ENCODE results near the gene CAMKMT. TPM values are rescaled to one million over a fixed set of nuclear protein-coding genes. Genes with fewer than 3 reads are reported as not detected.

CAMKMT gene
- total RNA-seq, 2 experiments from 2014 or later, result 12.8 to 19.6 TPM

DNA sequence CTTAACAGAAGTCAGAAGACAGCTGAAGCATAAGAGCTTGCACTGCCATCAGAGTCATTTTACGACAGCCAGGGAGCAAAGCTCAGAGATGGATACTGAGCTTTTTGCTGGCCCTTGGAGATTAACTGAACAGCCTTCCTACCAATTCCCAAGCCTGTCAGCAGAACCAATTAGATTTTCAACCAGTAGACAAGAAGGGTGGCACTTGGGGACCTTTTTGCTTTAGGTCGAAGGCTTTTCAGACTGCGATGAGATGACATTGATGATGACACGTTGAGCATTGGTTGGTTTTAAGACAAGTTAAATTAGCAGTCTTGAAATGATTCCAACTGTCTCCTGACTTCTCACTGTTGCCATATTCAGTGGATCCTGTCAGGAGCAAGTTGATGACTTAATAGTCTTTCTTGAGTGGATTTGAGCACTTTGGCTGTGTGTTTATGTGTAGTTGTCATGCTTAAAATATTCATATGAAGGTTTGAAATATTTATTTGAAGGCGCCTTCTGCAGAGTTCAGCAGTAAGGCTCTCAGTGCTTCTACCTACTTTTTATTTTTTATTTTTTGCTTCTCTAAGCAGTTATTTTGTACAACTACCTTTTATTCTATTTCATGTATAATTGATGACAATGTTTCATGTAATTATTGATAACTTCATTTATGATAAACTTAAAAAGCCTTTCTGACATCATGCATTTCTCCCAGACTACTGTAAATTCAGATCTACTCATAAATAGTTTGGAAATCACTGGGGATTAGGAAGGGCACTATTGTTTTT lies 256.7 kb downstream of the CAMKMT start:
- no peak overlapping the region for H3K4me3 Mint-ChIP-seq
- H3K36me3 Mint-ChIP-seq (ENCODE audit: low read depth), result peaks cover 3% of the 10 kb centered on the region
- CTCF ChIA-PET, result interaction anchor here (0.7 to 0.9 kb wide), 2 partner anchors 10 to 58 kb away, joined by 3 read pairs; no protein-coding TSS in a partner anchor
- intact Hi-C loops (cut with micrococcal nuclease), result loop anchor here (5.0 kb wide), 1 partner anchor 324 kb away; the partner anchor contains the start of gene SIX3
- H3K27me3 Mint-ChIP-seq (ENCODE audit: low read depth), result no peaks in the 10 kb centered on the region
- peaks cover 7% of the 10 kb centered on the region for H3K4me1 Mint-ChIP-seq (ENCODE audit: low read depth)
- H3K27ac Mint-ChIP-seq, result no peak overlapping the region
- H3K9me3 Mint-ChIP-seq, result peaks cover 1% of the 10 kb centered on the region
- no peak for DNase-seq

DNA sequence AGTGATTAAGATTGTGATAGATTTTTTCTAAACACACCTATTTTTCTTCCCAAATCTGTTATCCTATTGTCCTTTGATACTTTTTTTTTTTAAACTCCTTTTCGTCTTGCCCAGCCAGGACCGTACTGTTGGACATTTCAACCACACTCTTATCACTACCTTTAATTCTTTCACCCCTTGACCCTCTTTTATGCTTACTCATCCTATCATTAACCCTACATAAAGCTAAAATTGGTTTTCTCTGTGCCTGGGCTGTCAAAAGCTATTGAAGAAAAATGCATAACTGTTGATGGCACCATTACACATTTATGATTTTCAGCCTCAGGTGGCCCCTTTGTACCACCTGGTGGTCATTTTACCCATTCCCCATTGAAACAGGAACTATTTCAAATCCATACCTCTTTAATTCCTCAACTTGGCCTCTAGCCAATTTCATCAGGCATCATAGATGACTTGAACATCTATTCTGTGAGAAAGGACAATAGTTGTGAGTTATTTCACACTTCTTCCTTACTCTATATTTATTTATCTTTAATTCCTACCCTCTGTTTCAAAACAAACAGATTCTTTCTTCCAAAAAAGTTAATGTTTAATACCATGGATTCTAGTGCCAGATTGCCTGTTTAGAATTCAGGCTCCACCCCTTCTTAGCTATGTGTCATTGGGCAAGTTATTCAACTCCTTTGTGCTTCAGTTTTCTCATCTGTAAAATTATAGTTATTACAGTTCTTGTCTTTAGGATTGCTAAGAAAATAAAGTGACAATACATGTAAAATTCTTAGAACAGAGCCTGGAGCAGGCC lies 258.6 kb downstream of the CAMKMT start:
- Mint-ChIP-seq H3K9me3 (peaks cover 1% of the 10 kb centered on the region), H3K4me3 (no peak overlapping the region), H3K27me3 (ENCODE audit: low read depth) (no peaks in the 10 kb centered on the region), H3K36me3 (ENCODE audit: low read depth) (peaks cover 3% of the 10 kb centered on the region), H3K27ac (no peak overlapping the region), H3K4me1 (ENCODE audit: low read depth) (no peaks in the 10 kb centered on the region)
- intact Hi-C loops (cut with micrococcal nuclease), result no loop called here
- no peak for DNase-seq
- CTCF ChIA-PET, result no interaction called here

DNA sequence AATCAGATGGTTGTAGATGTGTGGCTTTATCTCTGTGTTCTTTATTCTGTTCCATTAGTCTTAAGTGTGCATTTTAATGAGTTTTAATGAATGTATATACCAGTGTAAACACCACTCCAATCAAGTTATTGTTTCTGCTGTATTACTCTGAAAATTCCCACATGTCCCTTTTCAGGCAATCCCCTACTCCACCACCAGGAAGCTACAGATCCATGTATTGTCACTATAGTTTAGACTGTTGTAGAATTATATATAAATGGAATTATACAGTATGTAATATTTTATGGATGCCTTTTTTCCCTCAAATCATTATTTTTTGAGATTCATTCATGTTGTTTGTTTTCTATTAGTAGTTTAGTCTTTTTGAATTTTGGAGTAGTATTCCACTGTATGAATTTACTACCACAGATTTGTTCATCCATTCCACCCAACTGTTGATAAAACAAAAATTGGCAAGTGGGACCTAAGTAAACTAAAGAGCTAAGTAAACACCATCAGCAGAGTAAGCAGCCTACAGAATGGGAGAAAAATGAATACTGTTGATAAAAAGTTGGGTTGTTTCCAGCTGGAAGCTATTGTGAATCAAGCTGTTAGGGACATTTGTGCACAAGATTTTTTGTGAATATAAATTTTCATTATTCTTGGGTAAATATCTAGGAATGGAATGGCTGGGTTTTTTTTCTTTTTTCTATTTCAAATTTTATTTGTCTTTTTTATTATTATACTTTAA lies 262.0 kb downstream of the CAMKMT start:
- Mint-ChIP-seq H3K27ac (no peak overlapping the region), H3K4me3 (no peak overlapping the region), H3K4me1 (ENCODE audit: low read depth) (no peaks in the 10 kb centered on the region), H3K27me3 (ENCODE audit: low read depth) (no peaks in the 10 kb centered on the region), H3K36me3 (ENCODE audit: low read depth) (peaks cover 4% of the 10 kb centered on the region), H3K9me3 (peaks cover 5% of the 10 kb centered on the region)
- intact Hi-C loops (cut with micrococcal nuclease), result no loop called here
- no peak for DNase-seq
- CTCF ChIA-PET, result interaction anchor here (1.3 kb wide), 1 partner anchor 54 kb away, joined by 3 read pairs; no protein-coding TSS in a partner anchor

DNA sequence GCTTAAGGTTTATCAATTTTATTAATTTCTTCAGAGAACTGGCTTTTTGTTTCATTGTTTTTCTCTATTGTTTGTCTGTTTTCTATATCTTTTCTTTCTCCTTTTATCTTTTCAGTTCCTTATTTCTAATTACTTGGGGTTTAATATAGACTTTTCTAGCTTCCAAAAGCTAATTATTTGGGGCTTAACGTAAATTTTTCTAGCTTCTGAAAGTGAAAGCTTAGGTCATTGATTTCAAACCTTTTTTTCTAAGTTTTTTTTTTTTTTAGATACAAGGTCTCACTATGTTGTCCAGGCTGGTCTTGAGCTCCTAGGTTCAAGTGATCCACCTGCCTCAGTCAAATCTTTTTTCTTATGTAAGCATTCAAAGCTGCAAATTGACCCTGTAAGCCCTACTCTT lies 266.6 kb downstream of the CAMKMT start:
- H3K9me3 Mint-ChIP-seq, result peaks cover 6% of the 10 kb centered on the region
- peaks cover 3% of the 10 kb centered on the region for H3K4me1 Mint-ChIP-seq (ENCODE audit: low read depth)
- DNase-seq, result no peak
- H3K27me3 Mint-ChIP-seq (ENCODE audit: low read depth), result no peaks in the 10 kb centered on the region
- no peak overlapping the region for H3K27ac Mint-ChIP-seq
- CTCF ChIA-PET, result interaction anchor here (0.6 to 1.3 kb wide), 2 partner anchors 11 to 26 kb away, joined by 4 to 5 read pairs; no protein-coding TSS in a partner anchor
- peaks cover 6% of the 10 kb centered on the region for H3K36me3 Mint-ChIP-seq (ENCODE audit: low read depth)
- intact Hi-C loops (cut with micrococcal nuclease), result no loop called here
- H3K4me3 Mint-ChIP-seq, result no peak overlapping the region

DNA sequence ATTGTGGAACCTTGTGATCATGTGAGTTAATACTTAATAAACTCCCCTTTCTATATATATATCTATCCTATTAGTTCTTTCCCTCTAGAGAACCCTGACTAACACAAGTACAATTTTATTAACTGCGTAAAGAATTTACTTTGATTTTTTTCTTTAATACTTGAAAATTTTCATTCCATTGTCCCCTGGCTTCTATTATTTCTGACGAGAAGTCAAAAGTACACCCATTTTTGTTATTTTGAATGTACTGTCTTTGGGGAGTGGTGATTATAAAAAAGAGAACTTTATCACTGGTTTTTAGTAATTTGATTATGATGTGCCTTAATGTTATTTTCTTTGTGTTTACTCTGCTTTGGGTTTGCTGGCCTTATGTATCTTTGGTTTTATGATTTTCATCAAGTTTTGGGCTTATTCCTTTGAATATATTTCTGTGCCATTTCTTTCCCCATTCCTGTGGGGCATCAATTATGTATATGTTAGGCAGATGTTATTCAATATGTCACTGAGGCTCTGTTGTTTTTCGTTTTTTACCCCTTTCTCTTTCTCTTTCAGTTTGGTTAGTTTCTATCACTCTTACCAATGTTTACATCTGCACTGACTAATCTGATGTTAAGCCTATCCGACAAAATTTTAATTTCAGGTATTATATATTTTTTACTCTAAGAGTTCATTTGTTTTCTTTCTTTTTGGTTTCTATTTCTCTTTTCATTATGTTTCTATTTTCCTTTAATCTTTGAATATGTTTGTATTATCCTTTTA lies 271.4 kb downstream of the CAMKMT start:
- Mint-ChIP-seq H3K27me3 (ENCODE audit: low read depth) (no peaks in the 10 kb centered on the region), H3K27ac (no peak overlapping the region), H3K4me1 (ENCODE audit: low read depth) (peaks cover 8% of the 10 kb centered on the region), H3K4me3 (no peak overlapping the region), H3K36me3 (ENCODE audit: low read depth) (peaks cover 7% of the 10 kb centered on the region), H3K9me3 (peaks cover 3% of the 10 kb centered on the region)
- CTCF ChIA-PET, result interaction anchor here (1.3 kb wide), 1 partner anchor 154 kb away, joined by 3 read pairs; no protein-coding TSS in a partner anchor
- intact Hi-C loops (cut with micrococcal nuclease), result no loop called here
- no peak for DNase-seq

DNA sequence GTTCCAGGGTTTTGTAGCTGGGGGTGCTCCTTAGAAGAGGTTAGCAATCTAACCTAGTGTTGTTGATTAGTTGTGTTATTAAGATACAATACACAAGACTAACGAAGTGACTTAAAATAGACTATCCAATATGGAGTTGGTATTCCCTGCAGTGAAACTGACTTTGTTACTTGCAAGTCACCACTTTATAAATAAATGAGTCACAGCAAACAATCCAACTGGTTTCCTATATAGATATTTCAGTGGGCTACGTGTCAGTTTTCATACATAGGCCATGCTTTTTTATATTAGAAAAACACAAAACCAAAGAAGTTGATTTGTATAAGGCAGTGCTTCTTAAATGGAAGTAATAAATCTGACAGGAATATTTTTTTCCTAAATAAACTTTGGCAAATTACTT lies 274.0 kb downstream of the CAMKMT start:
- peaks cover 8% of the 10 kb centered on the region for H3K4me1 Mint-ChIP-seq (ENCODE audit: low read depth)
- H3K9me3 Mint-ChIP-seq, result peaks cover 3% of the 10 kb centered on the region
- H3K4me3 Mint-ChIP-seq, result no peak overlapping the region
- DNase-seq, result no peak
- peaks cover 5% of the 10 kb centered on the region for H3K36me3 Mint-ChIP-seq (ENCODE audit: low read depth)
- intact Hi-C loops (cut with micrococcal nuclease), result no loop called here
- H3K27me3 Mint-ChIP-seq (ENCODE audit: low read depth), result no peaks in the 10 kb centered on the region
- CTCF ChIA-PET, result interaction anchor here (0.6 to 1.6 kb wide), 2 partner anchors 76 to 156 kb away, joined by 3 to 4 read pairs; no protein-coding TSS in a partner anchor
- H3K27ac Mint-ChIP-seq, result no peak overlapping the region

DNA sequence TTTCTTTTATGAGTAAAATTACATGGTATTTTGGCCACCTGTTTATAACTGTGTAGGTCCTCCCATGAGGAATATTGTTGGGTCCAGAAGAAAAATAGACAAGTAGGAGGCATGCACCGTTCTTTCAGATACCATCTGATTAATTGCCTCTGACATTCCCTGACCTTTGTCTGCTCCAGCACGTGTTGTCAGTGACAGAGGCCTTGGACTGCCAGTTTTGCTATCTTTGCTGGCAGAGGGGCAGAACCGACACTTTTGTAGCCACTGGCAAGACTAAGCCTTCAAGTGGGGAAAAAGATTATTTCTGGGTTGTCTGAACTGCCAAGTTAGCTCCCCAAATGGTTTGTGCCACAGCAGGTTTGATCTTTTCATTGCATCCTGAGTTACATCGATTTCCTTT lies 276.9 kb downstream of the CAMKMT start:
- no peak for DNase-seq
- Mint-ChIP-seq H3K36me3 (ENCODE audit: low read depth) (peaks cover 2% of the 10 kb centered on the region), H3K4me1 (ENCODE audit: low read depth) (peaks cover 4% of the 10 kb centered on the region), H3K4me3 (no peak overlapping the region), H3K27me3 (ENCODE audit: low read depth) (no peaks in the 10 kb centered on the region), H3K9me3 (no peaks in the 10 kb centered on the region), H3K27ac (no peak overlapping the region)
- intact Hi-C loops (cut with micrococcal nuclease), result no loop called here
- CTCF ChIA-PET, result interaction anchor here (1.4 to 1.7 kb wide), 2 partner anchors 10 to 159 kb away, joined by 3 to 4 read pairs; no protein-coding TSS in a partner anchor

DNA sequence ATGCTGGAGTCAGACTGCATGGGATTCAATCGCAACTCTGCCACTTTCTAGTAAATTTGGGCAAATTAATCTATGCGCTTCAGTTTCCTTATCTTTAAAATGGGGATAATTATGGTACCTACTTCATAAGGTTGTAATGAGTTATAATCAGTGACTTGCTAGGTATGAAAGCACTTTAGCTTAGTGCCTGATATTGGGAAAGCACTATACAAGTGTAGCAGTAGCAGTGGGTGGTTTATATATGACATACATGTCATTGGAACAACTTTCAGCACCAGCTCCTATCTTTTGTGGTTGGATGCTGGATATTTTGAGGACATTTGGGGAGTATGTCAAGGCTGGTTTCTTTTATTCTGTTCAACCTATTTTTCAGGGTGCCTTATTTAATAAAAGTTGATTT lies 277.7 kb downstream of the CAMKMT start:
- DNase-seq, result no peak
- H3K4me3 Mint-ChIP-seq, result no peak overlapping the region
- CTCF ChIA-PET, result interaction anchor here (1.4 to 1.7 kb wide), 2 partner anchors 11 to 160 kb away, joined by 3 to 4 read pairs; no protein-coding TSS in a partner anchor
- H3K27me3 Mint-ChIP-seq (ENCODE audit: low read depth), result no peaks in the 10 kb centered on the region
- no peaks in the 10 kb centered on the region for H3K4me1 Mint-ChIP-seq (ENCODE audit: low read depth)
- H3K27ac Mint-ChIP-seq, result no peak overlapping the region
- intact Hi-C loops (cut with micrococcal nuclease), result no loop called here
- no peaks in the 10 kb centered on the region for H3K9me3 Mint-ChIP-seq
- no peaks in the 10 kb centered on the region for H3K36me3 Mint-ChIP-seq (ENCODE audit: low read depth)

DNA sequence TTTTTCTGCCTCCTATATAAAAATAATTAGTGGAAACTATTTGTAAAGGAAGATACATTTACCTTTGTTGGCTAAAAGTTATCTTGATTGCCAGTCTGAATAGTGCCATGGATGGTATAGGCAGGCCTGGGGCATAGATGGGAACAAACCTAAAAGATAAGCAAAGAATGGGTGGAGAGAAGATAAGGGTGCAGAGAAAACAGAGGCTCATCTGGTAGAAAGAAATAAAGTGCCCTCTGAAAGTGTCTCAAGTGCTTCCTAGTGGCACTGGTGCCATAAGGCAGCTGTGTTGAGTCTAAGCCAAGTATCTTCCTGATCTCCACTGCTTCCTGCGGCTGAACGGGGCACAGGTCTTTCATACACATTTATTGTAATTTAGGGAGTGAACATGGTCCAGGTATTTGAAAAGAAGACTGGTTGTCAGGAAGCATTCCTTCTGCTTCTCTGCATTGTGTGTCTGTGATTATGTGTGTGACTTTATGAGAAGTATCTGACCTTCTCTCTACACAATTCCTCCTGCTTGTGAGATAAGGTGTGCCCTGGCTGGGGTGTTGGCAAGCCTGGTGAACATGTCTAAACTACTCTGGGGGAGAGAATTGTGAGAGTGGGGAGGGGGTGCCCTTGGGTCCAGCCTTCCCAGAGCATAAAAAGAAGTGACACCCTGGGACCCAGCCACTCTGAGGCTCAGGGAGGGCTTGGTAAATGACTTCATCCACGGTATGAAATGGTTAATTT lies 280.5 kb downstream of the CAMKMT start:
- Mint-ChIP-seq H3K4me1 (ENCODE audit: low read depth) (no peaks in the 10 kb centered on the region), H3K27ac (no peak overlapping the region), H3K9me3 (no peaks in the 10 kb centered on the region), H3K4me3 (no peak overlapping the region), H3K27me3 (ENCODE audit: low read depth) (no peaks in the 10 kb centered on the region), H3K36me3 (ENCODE audit: low read depth) (no peaks in the 10 kb centered on the region)
- no peak for DNase-seq
- intact Hi-C loops (cut with micrococcal nuclease), result no loop called here
- CTCF ChIA-PET, result no interaction called here

DNA sequence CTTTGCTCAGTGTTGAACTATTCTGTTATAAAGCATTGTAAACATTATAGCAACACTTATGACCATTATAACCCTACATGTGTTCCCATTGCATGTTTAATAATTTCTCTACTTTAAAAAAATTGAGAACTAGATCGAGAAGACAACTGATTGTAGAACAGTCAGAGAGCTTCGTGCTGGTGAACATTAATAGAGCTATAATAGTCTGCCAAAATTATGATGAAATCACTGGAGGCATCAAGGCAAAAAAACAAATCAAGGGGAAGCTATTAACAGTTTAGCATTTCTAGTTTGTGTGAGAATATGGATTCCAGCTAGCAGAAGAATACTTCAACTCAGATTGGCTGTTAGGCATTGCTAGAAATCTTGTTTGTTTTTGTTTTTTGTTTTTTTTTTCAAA lies 284.2 kb downstream of the CAMKMT start:
- no peaks in the 10 kb centered on the region for H3K36me3 Mint-ChIP-seq (ENCODE audit: low read depth)
- H3K4me3 Mint-ChIP-seq, result no peak overlapping the region
- H3K27me3 Mint-ChIP-seq (ENCODE audit: low read depth), result no peaks in the 10 kb centered on the region
- intact Hi-C loops (cut with micrococcal nuclease), result no loop called here
- DNase-seq, result no peak
- CTCF ChIA-PET, result no interaction called here
- no peak overlapping the region for H3K27ac Mint-ChIP-seq
- no peaks in the 10 kb centered on the region for H3K4me1 Mint-ChIP-seq (ENCODE audit: low read depth)
- H3K9me3 Mint-ChIP-seq, result no peaks in the 10 kb centered on the region

DNA sequence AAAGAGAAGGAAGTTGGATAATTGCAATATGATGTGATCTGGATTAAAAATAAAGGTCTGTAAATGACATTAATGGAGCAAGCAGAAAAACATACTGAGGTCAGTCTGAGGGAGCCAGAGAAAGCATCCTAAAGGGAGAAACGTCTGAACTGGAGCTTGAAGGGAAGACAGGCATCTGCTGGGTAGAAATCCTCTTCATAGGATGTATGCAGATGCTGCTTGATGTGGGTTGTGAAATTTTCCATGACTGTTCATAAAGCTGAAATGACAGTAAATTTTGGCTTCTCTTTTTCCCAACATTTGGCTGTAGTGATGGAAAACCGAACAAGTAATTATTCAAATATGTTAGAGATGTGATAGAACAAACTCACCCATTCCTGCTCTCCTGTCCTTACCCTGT lies 287.6 kb downstream of the CAMKMT start:
- no peaks in the 10 kb centered on the region for H3K4me1 Mint-ChIP-seq (ENCODE audit: low read depth)
- intact Hi-C loops (cut with micrococcal nuclease), result no loop called here
- H3K27ac Mint-ChIP-seq, result no peak overlapping the region
- H3K9me3 Mint-ChIP-seq, result no peaks in the 10 kb centered on the region
- H3K36me3 Mint-ChIP-seq (ENCODE audit: low read depth), result no peaks in the 10 kb centered on the region
- H3K4me3 Mint-ChIP-seq, result no peak overlapping the region
- H3K27me3 Mint-ChIP-seq (ENCODE audit: low read depth), result no peaks in the 10 kb centered on the region
- CTCF ChIA-PET, result no interaction called here
- no peak for DNase-seq

Measured in activated naive CD4-positive, alpha-beta T cell treated with anti-CD3 and anti-CD28 coated beads for 36 hours (primary cell).